ENCODE data around the gene CFAP47.

The CFAP47 gene

DNA sequence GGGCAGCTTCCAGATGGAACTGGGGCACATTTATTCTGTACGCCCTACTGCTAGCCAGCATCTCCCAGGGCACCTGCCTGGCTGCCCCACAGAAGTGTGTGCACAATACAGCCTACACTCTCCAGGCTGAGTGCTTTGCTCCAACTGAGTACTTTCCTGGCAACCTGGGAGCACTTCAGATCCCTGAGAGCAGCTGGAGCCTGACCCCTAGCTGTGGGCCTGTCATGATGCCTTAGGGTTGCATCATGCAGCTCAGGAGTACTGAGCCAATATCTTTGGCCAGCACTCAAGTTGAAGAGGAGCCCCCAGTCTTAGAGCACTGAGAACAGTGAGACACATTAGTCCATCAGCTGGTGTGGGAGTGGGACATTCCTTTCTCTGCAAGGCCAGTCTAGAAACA, 321.9 kb downstream of the CFAP47 start:
- DNase-seq (ENCODE audit: low read depth in 2 of 2): no peak

GRCh38 chrX:36266155-36266554, 346.6 kb downstream of the CFAP47 start:
- DNase-seq (ENCODE audit: low read depth in 2 of 2): no peak

- no peak for DNase-seq (ENCODE audit: low read depth in 2 of 2)
Measured at GRCh38 chrX:36310136-36310535, 390.6 kb downstream of the CFAP47 start.

GRCh38 chrX:36314303-36314702, 394.8 kb downstream of the CFAP47 start:
- DNase-seq (ENCODE audit: low read depth in 2 of 2): no peak

DNA sequence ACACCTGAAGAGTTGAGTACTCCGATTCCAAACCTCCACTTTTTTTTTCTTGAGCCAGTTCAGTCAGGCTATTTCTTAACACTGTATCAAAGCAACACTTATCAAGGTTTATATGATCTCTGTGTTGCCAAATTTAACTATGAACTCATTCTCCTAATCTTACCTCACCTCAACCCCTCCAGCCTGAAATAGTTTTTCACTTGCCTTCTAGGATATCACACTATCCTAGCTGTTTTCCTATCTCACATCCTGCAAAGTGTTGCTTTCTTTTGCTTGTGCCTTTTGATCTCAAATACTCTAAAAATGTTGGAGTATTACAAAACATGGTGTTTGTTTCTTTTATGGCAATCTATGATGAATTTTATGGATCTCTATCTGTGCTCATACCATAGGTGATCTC, 415.0 kb downstream of the CFAP47 start:
- DNase-seq (ENCODE audit: low read depth in 2 of 2): no peak

DNA sequence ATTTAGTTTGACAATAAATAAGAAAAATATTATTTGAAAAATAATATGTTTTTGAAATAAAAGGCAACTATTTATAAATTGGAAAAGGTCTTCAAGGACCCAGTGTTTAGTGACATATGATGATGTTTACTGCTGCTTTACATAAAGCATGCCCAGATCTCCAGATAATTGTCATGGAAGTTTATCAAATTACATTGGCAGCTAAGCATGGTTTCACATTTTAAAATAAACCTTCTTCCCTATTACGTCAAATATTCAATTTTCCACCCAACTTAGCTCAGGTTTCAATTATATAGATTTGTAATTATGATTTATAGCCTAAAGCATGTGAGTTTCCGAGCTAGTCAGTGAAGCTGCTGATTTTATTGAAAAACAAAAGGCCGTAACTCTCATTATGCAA, 417.2 kb downstream of the CFAP47 start:
- DNase-seq (ENCODE audit: low read depth in 2 of 2): no peak

DNA sequence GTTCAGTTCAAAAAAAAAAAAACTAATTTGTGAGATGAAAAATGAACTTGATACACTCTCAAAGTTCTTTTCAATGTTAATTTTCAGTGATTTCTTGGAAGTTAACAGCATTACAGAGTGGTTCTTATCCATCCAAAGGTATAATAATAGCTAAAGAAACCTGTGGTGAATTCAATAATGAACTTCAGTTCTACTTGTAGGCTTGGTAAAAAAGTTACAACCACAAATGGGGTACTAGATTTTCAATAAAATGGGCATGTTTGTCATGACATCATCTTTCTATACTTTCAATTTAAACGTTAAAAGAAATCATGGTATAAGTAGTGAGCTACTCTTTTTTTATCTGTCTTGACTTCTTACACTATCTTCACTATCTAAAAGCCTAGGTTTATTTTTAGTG, 424.8 kb downstream of the CFAP47 start:
- no peak for DNase-seq (ENCODE audit: low read depth in 2 of 2)

- no peak for DNase-seq (ENCODE audit: low read depth in 2 of 2)
Measured at GRCh38 chrX:36348509-36348908, 429.0 kb downstream of the CFAP47 start.

- no peak for DNase-seq (ENCODE audit: low read depth in 2 of 2)
Measured at GRCh38 chrX:36357855-36358254, 438.3 kb downstream of the CFAP47 start.

DNA sequence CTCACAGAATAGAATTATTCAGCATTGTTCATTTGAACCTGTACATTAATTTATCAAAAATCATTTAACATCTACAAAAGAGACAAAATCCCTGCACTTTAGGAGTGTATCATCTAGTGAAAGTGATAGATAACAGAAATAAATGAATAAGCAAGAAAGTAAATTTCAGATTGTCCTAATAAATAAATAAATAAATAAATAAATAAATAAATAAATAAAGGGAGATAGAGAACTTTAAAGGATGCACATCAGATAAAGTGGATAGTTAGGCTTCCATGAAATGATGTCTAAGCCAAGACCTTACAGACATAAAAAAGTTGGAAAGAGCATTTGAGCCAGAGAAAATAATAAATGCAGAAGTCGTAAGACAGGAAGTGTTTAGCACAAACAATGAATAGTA, 444.7 kb downstream of the CFAP47 start:
- no peak for DNase-seq (ENCODE audit: low read depth in 2 of 2)

DNA sequence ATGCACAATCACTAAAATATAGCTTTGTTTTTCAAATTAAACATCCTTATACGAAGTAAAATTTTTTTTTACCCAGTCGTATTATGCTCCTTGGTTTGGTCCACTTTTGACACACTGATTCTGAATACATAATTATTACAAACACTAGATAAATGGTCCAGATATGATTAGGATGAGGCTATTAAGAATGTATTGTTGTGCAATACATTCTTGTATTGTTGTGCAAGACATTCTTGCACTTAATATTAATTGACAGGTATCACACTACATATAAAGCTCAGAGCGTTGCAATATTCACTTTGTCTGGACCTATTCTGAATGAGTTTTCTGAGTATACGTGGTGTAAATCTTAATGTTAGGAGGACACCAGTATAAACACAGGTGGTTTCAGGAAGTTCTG, 464.0 kb downstream of the CFAP47 start:
- no peak for DNase-seq (ENCODE audit: low read depth in 2 of 2)

- no peak for DNase-seq (ENCODE audit: low read depth in 2 of 2)
Measured at GRCh38 chrX:36388901-36389300, 469.4 kb downstream of the CFAP47 start.

- no peak for DNase-seq (ENCODE audit: low read depth in 2 of 2)
Measured at GRCh38 chrX:36401774-36402173, 482.2 kb downstream of the CFAP47 start.

GRCh38 chrX:36407836-36408235, 488.3 kb downstream of the CFAP47 start:
- DNase-seq (ENCODE audit: low read depth in 2 of 2): no peak

GRCh38 chrX:36414056-36414455, 494.5 kb downstream of the CFAP47 start:
- no peak for DNase-seq (ENCODE audit: low read depth in 2 of 2)

GRCh38 chrX:36422368-36422767, 502.8 kb downstream of the CFAP47 start:
- no peak for DNase-seq (ENCODE audit: low read depth in 2 of 2)

GRCh38 chrX:36431819-36432218, 512.3 kb downstream of the CFAP47 start:
- DNase-seq (ENCODE audit: low read depth in 2 of 2): no peak

DNA sequence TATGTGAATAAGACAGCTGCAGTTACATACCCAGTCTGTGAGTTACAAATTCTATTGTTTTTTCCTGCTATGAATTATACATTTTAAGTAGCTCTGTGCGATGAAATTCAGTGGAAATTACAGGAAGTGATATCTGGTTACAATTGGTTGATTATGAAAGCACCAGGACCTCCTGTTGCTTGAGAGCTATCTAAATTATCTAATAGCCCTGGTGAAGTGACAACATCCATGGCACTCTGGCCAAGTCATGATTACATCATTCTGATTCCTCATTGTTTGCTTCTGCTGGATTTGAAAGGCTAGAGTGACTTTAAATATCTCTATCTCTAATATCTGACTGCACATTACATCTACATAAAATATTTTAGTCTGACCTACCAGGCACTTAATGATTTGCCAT, 515.0 kb downstream of the CFAP47 start:
- no peak for DNase-seq (ENCODE audit: low read depth in 2 of 2)
